ENCODE results near the gene TSPAN5. TPM values are rescaled to one million over a fixed set of nuclear protein-coding genes. Genes with fewer than 3 reads are reported as not detected.

Gene TSPAN5
- total and polyA plus RNA-seq, 2 of the 4 experiments (the other 2 are of a cell fraction) = 64.8 to 79.6 TPM

DNA sequence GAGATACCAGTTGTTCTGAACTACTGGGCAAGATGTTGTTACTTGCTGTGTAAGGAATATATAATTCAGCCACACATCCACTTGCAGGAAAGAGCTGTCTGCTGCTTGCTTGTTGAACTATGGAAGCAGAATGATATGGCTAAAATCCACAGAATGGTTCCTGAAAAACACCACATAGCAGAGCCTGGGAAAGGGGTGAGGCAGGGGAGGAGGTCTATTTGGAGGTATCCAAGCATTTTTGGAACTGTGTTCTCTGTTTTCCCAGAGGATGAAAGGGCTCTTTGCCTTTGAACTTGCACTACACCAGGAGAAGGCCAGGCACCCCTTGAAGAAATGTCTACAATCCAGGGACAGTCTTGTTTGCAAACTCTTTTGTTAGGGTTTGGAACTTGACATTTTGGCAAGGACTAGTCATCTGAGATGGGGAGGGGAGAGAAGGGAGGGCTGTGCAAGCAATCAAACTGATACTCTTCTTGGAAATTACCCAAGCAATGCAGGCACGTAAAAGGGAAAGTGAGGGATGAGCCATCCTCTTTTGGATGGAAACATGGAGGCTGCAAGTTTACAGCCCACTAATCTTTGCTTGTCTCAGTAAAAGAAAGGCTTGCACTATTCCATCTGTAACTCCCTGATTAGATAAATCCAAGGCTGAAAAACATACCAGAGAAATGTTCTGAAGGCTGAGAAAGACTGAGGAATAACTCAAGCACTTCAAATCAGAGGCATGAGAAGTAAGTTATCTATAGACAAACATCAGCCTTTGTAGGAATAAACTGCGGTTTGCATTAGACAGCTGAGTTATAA, 141.0 kb downstream of the TSPAN5 start:
- no TSS peak for BruUV-seq (replicated peaks)
- Histone ChIP-seq H4K5ac (ENCODE audit: low read depth, low read length) (peak overlapping the region; percentile 76), H3K36me3 (ENCODE audit: control insufficient read depth, insufficient read depth, low read length) (no peaks in the 10 kb centered on the region), H3K23ac (ENCODE audit: low read depth, low read length) (peak overlapping the region; percentile 6), H2AK9ac (replicated peaks; ENCODE audit: low read depth, low read length, poor library complexity) (no peak overlapping the region), H3K9ac (ENCODE audit: low read depth, low read length) (peak overlapping the region; percentile 45; the same call in 1 of the 2 replicates), H3K4me3 (ENCODE audit: insufficient read depth, low read depth, low read length) (no peak overlapping the region), H4K20me1 (ENCODE audit: insufficient read depth, low read length) (peaks cover 10% of the 10 kb centered on the region; the same call in 1 of the 2 replicates), H3K56ac (ENCODE audit: extremely low read depth, insufficient read depth, low read length) (peak overlapping the region; percentile 72), H2BK120ac (ENCODE audit: low read depth, low read length) (peak overlapping the region; percentile 73), H2BK20ac (ENCODE audit: low read depth, low read length) (peak overlapping the region; percentile 66), H3K14ac (replicated peaks; ENCODE audit: low read depth, low read length) (peak overlapping the region; percentile 77; the same call in 1 of the 2 replicates), H3K9me3 (ENCODE audit: control insufficient read depth, insufficient read depth, low read length) (no peaks in the 10 kb centered on the region), H3K18ac (ENCODE audit: low read depth, low read length) (peak overlapping the region; percentile 84), H3K4me1 (ENCODE audit: control insufficient read depth, insufficient read depth, low read length) (peaks cover 47% of the 10 kb centered on the region), H3K27ac (ENCODE audit: insufficient read depth, low read length) (peak overlapping the region; percentile 89), H3K9me1 (ENCODE audit: insufficient read depth, low read length) (peaks cover 42% of the 10 kb centered on the region), H3K4me2 (ENCODE audit: low read depth, low read length) (peak overlapping the region; percentile 86), H2BK5ac (ENCODE audit: low read depth, low read length, poor library complexity, severe bottlenecking) (peak overlapping the region; percentile 85), H2AFZ (replicated peaks; ENCODE audit: low read length, poor library complexity) (peak overlapping the region; percentile 6), H2AK5ac (ENCODE audit: low read depth, low read length) (peak overlapping the region; percentile 27), H3K4ac (ENCODE audit: low read depth, low read length) (peak overlapping the region; percentile 94), H3K27me3 (ENCODE audit: control insufficient read depth, insufficient read depth, low read length) (no peaks in the 10 kb centered on the region), H4K91ac (ENCODE audit: insufficient read depth, low read depth, low read length) (peak overlapping the region; percentile 64), H2BK15ac (ENCODE audit: low read depth, low read length) (peak overlapping the region; percentile 95; the same call in 2 of the 3 replicates), H4K8ac (ENCODE audit: low read depth in 2 of 2, low read length in 2 of 2) (peak overlapping the region; percentile 45 to 59; a peak in 3 of 4 replicates), H3K79me1 (ENCODE audit: low read depth in 1 of 2, low read length in 2 of 2) (peaks cover 58 to 80% of the 10 kb centered on the region in 2 experiments)
- peak; percentile 89 for DNase-seq
- TF ChIP-seq MAFK (IDR thresholded peaks at IDR 0.05; ENCODE audit: low read depth, low read length) = peak; percentile 1; the same call in 1 of the 2 replicates
- TF ChIP-seq, protein P1, sequence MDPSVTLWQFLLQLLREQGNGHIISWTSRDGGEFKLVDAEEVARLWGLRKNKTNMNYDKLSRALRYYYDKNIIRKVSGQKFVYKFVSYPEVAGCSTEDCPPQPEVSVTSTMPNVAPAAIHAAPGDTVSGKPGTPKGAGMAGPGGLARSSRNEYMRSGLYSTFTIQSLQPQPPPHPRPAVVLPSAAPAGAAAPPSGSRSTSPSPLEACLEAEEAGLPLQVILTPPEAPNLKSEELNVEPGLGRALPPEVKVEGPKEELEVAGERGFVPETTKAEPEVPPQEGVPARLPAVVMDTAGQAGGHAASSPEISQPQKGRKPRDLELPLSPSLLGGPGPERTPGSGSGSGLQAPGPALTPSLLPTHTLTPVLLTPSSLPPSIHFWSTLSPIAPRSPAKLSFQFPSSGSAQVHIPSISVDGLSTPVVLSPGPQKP (IDR thresholded peaks at IDR 0.05; ENCODE audit: borderline replicate concordance, low read depth, low read length) = no peak
- dilution Hi-C loops (cut with HindIII; ENCODE audit: low sequenced_read_pairs, unreplicated experiment) (no loop called here), in situ Hi-C loops (cut with MboI; ENCODE audit: low sequenced_read_pairs) (no loop called here), intact Hi-C loops (cut with micrococcal nuclease) (loop anchor here (5.0 kb wide), 1 partner anchor 140 kb away; the partner anchor contains the start of gene TSPAN5)
- ChIA-PET POLR2A (ENCODE audit: unreplicated experiment) (no interaction called here), CTCF (interaction anchor here (1.3 kb wide), 1 partner anchor 50 kb away, joined by 3 read pairs; no protein-coding TSS in a partner anchor)
- ATAC-seq (ENCODE audit: low read depth) = peak; percentile 45
- WGBS, 2 experiments (ENCODE audit: extremely low coverage in 2 of 2, insufficient read length in 1 of 2) = 0% methylated on average over 1 of the region's 2 CpGs; no CpG with 5 or more reads in 1 of the 2 experiments

Measured in IMR-90 (cell line).